Medulla oblongata (tissue), 1 donor: ENCODE results near the gene P3H1.
A peak's percentile ranks its signal among the peaks of the same experiment; 100 is the strongest.

Source experiments
- DNase-seq: peaks from one replicate; pipeline ENCODE4 v3.0.0-alpha.2; 2015; ENCODE audit errors: extremely low spot score

Gene P3H1

GRCh38 chr1:42743317-42744147, 23.3 kb downstream of the P3H1 start:
- no peak for DNase-seq

- DNase-seq = no peak
Observed at GRCh38 chr1:42742617-42743316, 24.1 kb downstream of the P3H1 start.

- no peak for DNase-seq
Observed at GRCh38 chr1:42742141-42742540, 24.7 kb downstream of the P3H1 start.

- DNase-seq = no peak
Observed at GRCh38 chr1:42741706-42742105, 25.1 kb downstream of the P3H1 start.

- DNase-seq = peak; percentile 18
Observed at GRCh38 chr1:42740851-42741580, 25.8 kb downstream of the P3H1 start.

- no peak for DNase-seq
Observed at GRCh38 chr1:42739753-42740700, 26.8 kb downstream of the P3H1 start, which contains the start of gene CLDN19. Gene CLDN19, minus strand, starts transcription at chr1:42740236. Its CDS starts 173 bp downstream, at chr1:42740063.

- DNase-seq = no peak
Observed at GRCh38 chr1:42738678-42739226, 28.1 kb downstream of the P3H1 start.

- DNase-seq = no peak
Observed at GRCh38 chr1:42737986-42738677, 28.7 kb downstream of the P3H1 start.

GRCh38 chr1:42737257-42737656, 29.6 kb downstream of the P3H1 start:
- peak; percentile 56 for DNase-seq

- no peak for DNase-seq
Observed at GRCh38 chr1:42736571-42737200, 30.1 kb downstream of the P3H1 start.

GRCh38 chr1:42736152-42736551, 30.7 kb downstream of the P3H1 start:
- no peak for DNase-seq

GRCh38 chr1:42735477-42736105, 31.2 kb downstream of the P3H1 start:
- DNase-seq = no peak

GRCh38 chr1:42735056-42735455, 31.8 kb downstream of the P3H1 start:
- no peak for DNase-seq

GRCh38 chr1:42734201-42735035, 32.4 kb downstream of the P3H1 start:
- DNase-seq = no peak

- DNase-seq = no peak
Observed at GRCh38 chr1:42733415-42734200, 33.2 kb downstream of the P3H1 start.

- no peak for DNase-seq
Observed at GRCh38 chr1:42732126-42732680, 34.6 kb downstream of the P3H1 start.

GRCh38 chr1:42731585-42731984, 35.2 kb downstream of the P3H1 start:
- DNase-seq = no peak
